Activated T-cell treated with anti-CD3 and anti-CD28 coated beads, Interleukin-2, amount 50 U/mL, for 48 hours (primary cell): Measurements from ENCODE around the gene PAWR.
"Not testable (repeated sequence)": the region's sequence is repeated elsewhere in the genome, so short reads cannot be mapped to it uniquely, and the experiment has no call there.

ENCODE experiments used
- DNase-seq, 2 experiments: peaks; one replicate each; pipeline ENCODE4 v3.0.0-alpha.2; 2020

The PAWR gene

DNA sequence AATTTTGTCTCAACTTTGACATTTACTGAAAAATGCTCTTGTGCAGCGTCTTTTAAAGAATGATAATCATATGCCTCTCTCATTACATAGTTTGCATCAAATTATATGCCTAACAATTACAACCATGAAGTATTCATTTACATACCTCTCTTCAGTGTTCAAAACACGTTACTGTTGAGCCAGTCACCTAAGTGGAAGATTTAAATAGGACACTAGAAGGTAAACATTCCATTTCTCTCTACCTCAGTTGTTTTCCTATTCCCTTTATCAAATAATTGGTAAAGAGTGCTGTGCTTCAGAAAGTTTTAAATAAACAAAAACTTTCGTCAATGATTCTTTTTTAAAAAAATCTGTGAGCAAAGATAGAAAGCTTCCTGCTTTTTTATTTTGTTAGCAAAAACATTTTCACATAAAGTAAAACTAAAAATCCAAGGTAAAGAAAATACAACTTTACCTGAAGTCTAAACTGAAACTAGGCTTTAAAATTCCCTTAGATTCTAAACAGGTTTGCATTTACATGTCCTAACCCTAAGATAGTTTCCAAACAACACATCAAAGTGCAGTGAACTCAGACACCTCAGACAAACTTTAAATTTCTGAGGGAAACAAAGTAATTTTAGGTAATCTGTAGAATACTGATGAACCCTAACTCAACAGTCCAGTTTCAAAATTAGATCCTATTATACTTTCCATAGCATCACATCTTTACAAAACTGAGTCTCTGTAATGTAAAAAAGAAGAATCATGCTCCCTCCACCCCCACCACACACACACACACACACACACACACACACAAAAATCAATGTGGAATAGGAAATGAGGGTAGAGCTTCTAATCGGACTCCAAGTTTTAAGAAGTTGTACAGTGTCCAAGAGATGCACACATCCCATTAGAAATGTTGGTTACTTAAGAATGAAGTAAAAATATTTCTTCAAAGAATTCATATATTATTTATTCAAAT is 46.2 kb downstream of the PAWR start:
- DNase-seq = no peak

DNA sequence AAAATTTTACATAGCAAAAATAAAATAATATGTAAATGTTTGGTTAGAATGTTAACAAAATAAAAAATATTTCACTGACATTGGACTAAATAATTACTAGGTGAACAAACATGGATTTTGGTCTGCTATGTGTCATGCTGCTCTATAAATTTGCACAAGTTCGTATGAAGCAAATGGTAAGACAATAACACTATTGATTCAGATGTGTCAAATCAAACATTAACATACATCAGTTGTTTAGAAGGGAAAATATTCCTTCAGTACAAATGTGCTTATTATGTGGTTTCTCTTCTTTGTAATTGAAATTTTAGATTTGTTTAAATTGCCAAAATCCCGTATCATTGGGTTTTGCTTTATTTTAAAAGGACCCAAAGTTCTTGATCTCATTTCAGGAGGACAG is 46.9 kb downstream of the PAWR start:
- DNase-seq = no peak

DNA sequence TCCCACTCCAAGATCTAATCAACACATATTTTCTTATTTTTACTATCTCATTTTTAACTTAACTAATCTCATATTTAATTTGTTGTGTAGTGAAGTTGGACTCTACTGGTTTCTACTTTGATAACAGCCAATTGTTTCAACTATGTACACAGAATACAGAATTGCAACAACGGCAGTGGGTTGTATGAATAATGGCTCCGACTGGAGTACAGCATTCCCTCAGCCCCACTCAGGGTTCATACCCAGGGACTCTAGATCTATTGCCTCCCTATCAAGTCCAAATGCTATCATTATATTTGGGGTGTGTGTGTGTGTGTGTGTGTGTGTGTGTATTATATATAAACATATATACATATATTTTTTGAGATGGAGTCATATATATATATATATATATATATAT is 52.3 kb downstream of the PAWR start:
- no peak for DNase-seq

DNA sequence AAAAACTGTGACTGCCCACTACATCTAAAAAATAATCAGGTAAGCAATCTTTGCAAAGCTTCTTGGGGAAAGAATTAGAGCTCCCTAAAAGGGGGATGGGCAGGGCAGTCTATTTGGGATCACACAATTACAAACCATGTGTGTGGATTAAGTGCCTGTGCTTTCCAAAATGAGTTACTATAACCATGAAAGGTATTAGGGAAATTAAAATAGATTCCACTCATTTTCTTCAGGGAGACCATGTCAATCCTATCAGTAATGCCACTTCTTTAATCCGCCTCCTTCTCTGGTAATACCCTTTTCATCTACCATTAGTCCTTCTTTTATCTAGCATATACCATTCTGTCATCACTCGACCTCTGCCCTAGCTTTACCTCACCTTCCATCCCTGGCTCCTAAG is 53.7 kb downstream of the PAWR start:
- DNase-seq = no peak

DNA sequence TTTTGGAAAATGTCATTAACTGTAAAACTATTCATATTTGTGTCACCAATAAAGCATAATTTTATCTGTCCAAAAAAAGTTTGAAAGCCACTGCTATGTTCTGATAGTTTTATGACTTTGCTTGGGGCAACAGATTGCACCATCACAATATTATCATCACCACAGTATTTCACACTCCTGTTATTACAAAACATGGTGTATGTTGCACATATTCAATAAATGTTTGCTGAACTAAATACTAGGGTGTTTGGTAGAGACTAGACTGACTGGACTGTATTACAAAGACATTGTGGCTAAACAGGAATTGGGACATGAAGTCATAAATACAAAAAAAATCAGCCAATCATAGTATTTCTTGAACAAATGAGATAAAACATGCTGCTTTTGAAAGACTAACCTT is 55.1 kb downstream of the PAWR start:
- no peak for DNase-seq

DNA sequence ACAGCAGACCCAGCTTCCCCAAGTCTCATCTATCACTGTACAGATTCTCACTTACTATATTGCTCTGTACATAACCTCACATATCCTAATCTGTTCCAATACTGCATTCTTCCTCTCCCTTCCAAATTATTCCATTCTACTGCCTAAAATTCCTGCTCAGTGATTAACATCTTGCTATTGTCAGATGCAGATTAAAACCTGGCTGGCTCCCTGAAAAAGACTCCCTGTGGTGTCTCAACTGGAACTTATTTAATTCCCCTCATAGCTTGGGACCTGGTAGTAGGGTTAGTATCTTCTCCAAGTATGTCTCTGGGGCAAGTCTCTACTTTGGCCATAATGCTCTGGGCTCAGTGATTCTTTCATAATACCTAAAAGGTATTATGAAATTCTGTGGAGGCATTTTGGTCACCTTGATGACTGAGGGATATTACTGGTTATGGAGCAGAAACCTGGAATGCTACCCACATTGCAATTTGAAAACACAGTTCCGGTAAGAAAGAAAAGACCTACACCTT is 55.8 kb downstream of the PAWR start:
- no peak for DNase-seq

DNA sequence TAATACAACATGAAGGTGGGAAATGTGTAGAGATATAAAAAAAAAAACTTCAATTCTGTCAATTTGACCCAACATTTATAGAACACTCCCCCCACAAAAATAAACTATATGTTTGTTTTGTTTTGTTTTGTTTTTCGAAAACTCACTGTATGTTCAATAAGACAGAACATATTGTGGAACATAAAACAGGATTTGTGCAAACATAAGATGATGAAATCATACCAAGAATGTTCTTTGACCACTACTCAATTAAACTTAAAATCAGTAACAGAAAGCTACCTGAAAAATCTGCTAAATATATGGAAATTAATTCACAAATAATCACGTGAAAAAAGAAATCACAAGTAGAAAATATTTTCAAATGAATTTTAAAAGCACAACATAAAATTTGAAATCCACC is 61.2 kb downstream of the PAWR start:
- no peak for DNase-seq

DNA sequence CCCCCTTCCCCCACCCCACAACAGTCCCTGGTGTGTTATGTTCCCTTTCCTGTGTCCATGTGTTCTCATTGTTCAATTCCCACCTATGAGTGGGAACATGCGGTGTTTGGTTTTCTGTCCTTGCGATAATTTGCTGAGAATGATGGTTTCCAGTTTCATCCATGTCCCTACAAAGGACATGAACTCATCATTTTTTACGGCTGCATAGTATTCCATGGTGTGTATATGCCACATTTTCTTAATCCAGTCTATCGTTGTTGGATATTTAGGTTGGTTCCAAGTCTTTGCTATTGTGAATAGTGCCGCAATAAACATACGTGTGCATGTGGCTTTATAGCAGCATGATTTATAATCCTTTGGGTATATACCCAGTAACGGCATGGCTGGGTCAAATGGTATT is 64.0 kb downstream of the PAWR start:
- DNase-seq = not testable (repeated sequence)

DNA sequence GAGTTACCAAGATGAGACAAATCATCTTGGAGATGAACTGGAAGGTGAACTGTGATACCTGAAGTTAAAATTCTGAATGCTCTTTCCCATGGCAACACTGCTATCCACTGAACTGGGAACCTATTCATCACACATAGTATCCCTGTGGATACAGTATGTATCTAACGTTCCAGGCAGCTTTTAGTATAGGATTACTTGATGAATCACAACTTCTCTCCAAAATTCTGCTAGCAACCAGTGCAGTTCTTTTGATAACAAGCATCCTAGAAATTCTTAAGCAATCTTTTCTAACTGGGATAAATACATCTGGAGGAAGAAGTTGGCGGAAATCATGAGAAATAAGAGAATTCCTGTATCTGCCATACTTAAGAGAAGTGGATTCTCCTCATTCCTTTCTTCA is 66.4 kb downstream of the PAWR start:
- DNase-seq = no peak

DNA sequence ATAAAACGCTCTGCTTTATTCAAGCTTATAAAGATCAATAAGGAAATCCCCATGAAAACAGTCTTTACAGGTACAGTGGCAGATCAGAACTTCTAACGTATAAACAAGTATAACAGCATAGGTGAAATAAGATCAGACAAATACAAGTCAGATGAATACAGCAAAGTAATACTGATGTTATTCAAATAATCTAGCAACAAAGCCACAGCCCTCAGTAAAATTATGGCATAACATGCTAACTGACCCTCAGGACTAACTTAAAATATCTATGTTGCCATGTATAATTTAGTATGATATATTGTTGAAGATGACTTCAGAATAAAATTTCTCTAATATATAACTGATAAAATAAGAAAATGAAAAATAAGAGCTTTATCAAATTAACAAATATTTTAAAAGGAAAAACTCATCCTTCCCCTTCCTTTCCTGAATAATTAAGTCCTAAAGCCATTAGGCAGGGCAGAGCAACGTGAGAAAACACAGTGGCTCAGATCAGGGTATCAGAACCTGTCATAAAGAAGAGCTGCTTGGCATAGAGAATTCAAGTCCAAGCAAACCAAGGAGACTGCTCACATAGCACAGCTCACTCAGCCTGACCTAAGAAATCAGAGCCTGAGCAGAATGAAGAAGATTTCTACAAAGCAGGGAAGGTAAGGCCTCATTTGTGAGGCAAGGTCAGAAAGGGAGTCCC is 70.7 kb downstream of the PAWR start:
- no peak for DNase-seq

DNA sequence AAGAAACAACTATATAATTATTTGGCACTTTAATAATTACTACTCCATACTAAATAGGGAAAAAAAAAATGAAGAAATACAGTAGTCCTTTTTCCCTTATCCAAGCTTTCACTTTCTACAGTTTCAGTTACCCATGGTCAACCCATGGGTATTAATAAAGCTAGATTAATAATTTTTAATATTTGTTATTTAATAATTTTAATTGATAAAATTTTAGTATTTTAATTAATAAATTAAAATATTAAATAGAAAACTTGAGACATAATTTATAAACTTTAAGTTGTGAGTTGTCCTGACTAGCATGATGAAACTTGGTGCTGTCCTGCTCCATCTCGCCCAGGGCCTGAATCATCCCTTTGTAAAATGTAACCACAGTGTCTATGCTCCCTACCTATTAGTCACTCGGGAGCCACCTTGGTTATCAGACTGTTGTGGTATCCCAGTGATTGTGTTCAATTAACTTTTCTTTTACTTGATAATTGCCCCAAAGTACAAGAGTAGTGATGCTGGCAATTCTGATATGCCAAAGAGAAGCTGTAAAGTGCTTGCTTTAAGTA is 71.8 kb downstream of the PAWR start:
- DNase-seq = no peak

DNA sequence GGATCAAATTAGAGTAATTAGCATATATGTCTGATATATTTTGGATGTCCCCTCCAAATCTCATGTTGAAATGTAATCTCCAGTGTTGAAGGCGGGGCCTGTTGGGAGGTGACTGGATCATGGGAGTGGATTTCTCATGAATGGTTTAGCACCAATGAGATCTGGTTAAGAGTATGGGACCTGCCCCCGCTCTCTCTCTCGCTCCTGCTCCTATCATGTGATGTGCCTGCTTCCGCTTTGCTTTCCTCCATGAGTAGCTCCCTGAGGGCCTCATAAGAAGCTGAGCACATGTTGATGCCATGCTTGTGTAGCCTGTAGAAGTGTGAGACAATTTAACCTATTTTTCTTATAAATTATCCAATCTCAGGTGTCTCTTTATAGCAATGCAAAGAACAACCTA is 73.1 kb downstream of the PAWR start:
- no peak for DNase-seq

DNA sequence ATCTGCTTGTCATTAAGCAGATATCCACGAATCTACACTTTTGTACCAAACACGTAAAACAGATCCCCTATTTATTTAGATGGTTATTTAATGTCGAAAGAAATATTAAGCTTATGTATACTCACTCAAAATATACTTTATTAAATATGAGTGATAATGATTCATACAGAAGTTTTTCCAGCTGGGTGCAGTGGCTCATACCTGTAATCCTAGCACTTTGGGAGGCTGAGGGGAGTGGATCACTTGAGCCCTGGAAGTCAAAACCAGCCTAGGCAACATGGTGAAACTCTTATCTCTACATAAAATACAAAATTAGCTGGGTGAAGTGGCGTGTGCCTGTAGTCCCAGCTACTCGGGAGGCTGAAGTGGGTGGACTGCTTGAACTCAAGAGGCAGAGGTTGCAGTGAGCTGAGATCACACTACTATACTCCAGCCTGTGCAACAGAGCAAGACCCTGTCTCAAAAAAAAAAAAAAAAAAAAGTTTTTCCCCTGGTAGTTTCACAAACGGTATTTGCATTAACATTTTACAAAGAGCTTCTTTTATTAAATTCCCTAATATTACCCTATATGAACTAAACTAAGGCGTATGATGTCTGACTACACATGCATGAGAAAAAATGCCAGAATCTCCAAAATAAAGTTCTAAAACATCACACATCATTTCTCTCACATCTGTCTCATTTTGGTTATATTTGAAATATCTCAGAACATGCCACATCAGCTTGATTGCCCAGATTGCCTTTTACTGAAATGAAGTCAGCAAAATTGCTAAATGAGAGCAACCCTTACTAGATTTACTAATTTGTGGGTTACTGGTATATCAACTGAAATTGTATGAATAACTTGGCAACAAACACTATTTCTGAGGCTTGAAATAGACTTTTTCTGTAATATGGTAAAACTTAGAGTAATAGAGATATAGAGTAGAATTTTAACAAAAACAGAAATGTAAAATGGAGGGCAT is 74.9 kb downstream of the PAWR start:
- no peak for DNase-seq

DNA sequence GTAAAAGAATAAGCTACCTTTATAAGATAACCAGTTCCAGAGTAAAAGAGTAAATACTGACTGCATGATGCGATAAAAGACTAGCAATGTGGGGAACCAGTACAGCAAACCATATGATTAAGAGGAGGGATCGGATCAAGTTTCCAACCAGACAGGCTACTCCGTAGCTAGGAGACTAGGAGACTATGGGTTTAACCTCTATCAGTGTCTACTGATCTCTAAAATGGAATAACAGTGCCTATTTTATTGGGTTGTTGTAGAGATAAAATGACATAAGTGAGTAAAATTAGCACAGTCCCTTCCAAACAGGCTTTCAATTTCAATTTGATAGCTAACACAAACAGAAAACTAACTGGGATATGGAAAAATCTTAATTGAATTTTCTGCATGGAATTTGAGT is 76.0 kb downstream of the PAWR start:
- no peak for DNase-seq

DNA sequence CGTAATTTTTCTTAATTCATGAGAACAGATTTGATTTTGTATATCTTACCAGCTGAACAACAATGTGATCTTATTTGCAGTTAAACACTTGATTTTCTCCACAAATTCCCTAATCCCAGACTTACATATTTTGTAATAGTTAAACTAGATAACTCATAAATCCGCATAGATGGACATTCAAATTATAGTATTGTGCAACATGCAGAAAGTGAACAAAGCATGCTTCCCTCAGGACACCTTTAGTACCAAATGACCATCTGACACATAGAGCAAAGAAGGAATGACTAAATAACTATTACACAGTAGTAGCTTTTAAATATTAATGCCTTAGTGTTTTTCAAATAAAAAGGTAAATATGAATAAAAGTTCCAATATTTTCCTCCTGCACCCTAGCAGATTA is 88.9 kb downstream of the PAWR start:
- no peak for DNase-seq

DNA sequence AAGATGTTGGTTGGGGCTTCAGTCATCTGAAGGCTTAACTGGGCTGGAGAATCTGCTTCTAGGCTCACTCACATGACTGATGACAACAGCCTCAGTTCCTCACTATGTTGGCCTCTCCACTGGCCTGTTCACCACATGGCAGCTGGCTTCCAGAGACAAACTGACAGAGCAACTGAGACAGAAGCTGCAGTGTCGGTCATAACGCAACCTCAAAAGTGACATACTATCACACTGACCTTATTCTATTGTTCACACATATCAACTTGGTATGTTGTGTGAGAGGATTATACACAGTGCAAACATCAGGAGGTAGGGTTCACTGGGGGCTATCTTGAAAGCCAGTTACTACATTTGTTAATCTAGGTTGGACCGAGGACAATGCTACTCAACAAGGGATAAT is 92.9 kb downstream of the PAWR start:
- no peak for DNase-seq

DNA sequence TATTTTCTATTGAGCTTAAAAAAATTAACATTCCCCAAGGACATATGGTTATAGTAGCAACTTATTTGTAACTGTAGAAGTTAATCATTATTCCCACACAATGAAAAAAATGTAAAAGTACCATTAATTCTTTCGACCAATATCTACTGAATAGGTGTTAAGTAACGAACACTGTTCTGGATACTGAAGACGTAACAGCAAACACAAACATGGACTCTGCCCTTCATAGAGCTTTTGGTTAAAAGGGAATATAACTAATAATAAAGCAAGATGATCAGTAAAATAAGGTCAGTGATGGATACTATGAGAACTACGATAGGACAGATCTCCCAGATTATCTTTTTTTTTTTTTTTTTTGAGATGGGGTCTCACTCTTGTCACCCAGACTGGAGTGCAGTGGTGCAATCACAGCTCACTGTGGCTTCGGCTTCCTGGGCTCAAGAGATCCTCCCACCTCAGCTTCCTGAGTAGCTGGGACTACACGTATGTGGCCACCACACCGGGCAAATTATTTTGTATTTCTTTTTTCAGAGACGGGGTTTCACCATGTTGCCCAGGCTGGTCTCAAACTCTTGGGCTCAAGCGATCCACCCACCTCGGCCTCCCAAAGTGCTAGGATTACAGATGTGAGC is 93.9 kb downstream of the PAWR start:
- DNase-seq = no peak

DNA sequence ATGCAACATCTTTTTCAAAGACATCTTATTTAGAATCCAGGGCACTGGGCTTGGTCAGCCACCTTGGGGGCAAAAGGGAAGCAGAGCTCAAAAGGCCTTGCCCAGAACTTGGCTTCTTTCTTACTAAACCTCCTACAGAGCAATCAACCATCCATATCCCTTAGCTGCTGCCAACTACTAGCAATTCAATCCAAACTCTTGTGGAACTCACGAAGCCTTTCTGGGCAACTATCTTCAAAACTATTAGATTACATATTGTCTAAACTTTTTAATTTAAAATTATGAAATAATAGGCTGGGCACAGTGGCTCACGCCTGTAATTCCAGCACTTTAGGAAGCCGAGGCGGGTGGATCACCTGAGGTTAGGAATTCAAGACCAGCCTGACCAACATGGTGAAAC is 95.5 kb downstream of the PAWR start:
- DNase-seq = no peak

DNA sequence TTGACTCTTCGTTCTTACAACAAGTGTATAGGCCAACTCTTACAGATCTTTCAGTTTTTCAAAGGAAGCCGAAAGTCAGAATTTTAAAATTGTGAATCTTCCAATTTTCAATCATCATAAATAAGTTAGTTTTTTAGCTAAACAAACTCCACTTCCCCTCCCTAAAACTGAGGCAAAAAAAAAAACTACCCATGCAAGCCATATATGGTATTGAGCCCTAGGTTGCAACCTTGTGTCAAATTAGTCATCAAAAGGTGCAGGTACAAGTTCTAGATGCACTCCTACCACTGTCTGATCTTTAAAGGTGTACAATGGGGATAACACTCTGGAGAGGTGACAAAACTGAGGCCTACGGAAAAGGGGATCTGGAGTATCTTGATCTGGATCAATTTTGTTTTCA is 97.9 kb downstream of the PAWR start:
- no peak for DNase-seq

DNA sequence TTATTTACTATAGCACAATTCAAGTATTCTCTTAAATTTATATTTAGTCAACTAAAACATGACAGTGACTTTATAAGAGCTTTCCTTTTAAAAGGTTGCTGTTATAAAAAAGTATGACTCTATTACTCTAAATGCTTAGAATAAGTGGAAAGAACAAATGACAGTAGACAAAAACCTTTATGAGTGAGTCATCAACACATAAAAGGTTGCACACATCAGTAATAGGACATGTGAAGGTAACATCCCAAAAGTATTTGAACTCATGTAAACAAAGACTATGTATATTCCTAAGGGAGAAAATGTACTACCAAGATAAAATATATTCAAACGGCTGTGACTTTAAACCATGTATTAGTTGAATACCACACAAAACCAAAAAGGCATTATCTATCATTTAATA is 98.8 kb downstream of the PAWR start:
- no peak for DNase-seq

DNA sequence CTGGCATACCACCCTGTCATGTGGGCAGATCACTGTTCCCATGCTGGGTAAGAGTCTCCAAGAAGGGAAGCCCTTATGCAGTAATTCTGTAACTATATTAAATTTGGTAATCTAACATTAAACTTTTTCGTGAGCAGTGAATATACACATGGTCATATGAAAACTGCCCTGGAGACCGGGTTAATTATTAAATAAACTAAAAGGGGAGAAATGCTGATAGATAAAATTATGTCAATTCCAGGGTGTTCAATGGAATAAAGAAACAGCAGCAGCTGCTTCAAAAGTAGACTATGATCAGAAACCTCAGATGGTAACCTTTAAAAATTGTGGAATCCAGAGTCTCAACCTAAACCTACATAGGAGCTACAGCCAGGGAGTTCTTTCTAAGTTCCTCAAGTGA is 100.0 kb downstream of the PAWR start:
- DNase-seq = no peak

DNA sequence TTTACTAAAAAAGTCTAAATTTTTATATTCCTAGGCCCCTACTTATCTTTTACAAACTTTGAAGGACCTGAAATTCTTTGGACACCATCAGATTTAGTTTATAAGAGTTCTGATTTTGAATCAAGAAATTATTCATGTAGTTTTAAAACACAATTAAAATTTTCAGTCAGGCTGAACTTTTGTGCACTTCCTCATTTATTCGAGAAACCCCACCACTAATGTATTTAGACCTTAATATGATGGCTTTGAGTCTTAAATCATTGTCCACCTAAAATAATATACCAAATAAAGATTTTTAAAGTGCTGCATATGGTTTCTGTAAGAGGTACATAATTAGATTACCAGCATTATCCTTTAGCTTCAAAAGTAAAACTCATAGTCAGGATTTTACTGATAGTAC is 103.4 kb downstream of the PAWR start:
- DNase-seq = no peak
